BE2C (cell line): ENCODE data around the gene SLC7A5.

Experiments used
- DNase-seq: peaks from one replicate; pipeline ENCODE4 v3.0.0-alpha.2; 2020
- H3K27me3 ChIP-seq: fragments of 250-450 bp; sonication (Bioruptor Pico); 2 replicates; pipeline ENCODE4 v1.5.1; 2020; ENCODE audit warnings: mild to moderate bottlenecking
- H3K36me3 ChIP-seq: fragments of 250-450 bp; sonication (Bioruptor Pico); 2 replicates; pipeline ENCODE4 v1.5.1; 2020; ENCODE audit warnings: mild to moderate bottlenecking
- H3K4me1 ChIP-seq: fragments of 250-450 bp; sonication (Bioruptor Pico); 2 replicates; pipeline ENCODE4 v1.5.1; 2020
- H3K4me3 ChIP-seq: 2 replicates; pipeline ENCODE4 v1.5.1; 2011; ENCODE audit warnings: low read depth, low read length
- H3K9me3 ChIP-seq: fragments of 250-450 bp; sonication (Bioruptor Pico); 2 replicates; pipeline ENCODE4 v1.5.1; 2020
- TF ChIP-seq, protein P1 (sequence below): IDR thresholded peaks from 2 replicates; pipeline ENCODE4 v1.5.1; 2012; ENCODE audit warnings: mild to moderate bottlenecking, low read depth, low read length

SLC7A5 gene

DNA sequence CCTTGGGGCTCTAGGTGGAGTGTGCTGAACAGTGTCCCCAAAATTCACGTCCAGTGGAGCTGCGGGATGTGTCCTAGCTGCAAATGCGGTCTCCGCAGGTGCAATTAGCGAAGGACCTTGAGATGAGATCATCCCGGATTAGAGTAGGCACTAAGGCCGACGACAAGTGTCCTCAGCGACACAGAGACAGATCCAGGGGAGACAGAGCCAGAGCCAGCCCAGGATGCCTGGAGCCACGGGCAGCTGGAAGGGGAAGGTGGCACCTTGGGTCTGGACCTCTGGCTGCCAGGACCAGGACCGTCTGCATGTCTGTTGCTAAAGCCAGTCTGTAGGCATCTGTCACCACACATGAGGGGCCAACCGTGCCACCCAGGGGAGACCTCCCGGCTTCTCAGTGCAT lies 24.5 kb downstream of the SLC7A5 start:
- TF ChIP-seq, protein P1, sequence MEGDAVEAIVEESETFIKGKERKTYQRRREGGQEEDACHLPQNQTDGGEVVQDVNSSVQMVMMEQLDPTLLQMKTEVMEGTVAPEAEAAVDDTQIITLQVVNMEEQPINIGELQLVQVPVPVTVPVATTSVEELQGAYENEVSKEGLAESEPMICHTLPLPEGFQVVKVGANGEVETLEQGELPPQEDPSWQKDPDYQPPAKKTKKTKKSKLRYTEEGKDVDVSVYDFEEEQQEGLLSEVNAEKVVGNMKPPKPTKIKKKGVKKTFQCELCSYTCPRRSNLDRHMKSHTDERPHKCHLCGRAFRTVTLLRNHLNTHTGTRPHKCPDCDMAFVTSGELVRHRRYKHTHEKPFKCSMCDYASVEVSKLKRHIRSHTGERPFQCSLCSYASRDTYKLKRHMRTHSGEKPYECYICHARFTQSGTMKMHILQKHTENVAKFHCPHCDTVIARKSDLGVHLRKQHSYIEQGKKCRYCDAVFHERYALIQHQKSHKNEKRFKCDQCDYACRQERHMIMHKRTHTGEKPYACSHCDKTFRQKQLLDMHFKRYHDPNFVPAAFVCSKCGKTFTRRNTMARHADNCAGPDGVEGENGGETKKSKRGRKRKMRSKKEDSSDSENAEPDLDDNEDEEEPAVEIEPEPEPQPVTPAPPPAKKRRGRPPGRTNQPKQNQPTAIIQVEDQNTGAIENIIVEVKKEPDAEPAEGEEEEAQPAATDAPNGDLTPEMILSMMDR, result no peak
- H3K36me3 ChIP-seq, result peaks cover 90% of the 10 kb centered on the region

DNA sequence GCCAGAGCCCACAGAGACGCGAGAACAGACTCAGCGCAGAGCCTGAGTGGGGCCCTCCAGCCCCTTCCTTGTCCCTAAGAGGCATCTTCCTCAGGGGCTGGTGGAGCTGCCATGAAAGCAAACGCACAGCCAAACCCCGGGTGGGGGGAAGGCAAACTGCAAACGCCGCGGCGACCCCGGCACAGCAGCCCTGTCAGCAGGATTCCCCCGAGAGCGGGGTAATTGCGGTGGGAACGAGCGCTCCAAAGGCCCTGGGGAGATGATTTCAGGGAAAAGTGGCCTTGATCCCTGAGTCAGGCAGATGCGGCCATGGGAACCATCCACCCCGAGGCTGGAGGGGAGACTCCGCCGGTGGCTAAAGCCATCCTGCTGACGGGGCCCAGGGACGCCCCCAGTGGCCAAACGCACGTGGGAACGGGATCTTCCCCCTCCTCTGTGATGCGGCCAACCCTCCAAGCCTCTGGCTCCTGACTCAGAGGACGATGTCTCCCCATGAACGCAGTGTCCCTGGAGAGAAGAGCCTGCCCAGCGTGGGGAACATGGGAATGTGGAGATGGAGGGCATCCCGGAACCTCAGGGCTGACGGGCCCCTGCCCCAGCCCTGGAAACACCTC lies 25.1 kb downstream of the SLC7A5 start:
- H3K36me3 ChIP-seq, result peaks cover 90% of the 10 kb centered on the region
- DNase-seq, result peak; percentile 80
- no peaks in the 10 kb centered on the region for H3K27me3 ChIP-seq

More for the DNA sequence above, 24.5 kb downstream of the SLC7A5 start:
- H3K27me3 ChIP-seq, result no peaks in the 10 kb centered on the region
- DNase-seq, result no peak
- H3K4me3 ChIP-seq, result 0 out of 2 replicates have a peak overlapping the region, but pooled peaks have one; percentile 3
- no peaks in the 10 kb centered on the region for H3K9me3 ChIP-seq
- H3K4me1 ChIP-seq, result peaks cover 16% of the 10 kb centered on the region

DNA sequence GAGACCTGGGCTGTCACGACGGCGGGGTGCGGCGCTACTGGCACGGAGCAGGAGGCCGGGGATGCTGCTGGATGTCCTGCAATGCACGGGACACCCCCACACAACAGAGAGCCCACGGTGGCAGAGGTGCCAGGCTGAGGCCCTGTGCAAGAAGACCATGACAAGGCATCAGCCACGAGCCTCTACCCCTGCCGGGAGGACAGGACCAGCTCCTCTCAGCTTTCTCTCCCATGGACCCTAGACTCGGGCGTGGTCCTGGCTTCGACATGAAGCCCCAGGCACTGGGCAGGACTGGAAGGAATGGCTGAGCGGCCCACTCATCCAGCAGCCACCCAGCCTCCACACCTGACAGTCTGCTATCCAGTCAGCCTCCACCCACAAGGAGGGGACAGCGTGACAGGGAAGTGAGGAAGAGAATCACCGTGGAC lies 25.6 kb downstream of the SLC7A5 start:
- DNase-seq, result no peak
- H3K9me3 ChIP-seq, result no peaks in the 10 kb centered on the region
- H3K36me3 ChIP-seq, result peaks cover 90% of the 10 kb centered on the region
- no peak overlapping the region for H3K4me3 ChIP-seq
- TF ChIP-seq, protein P1, result no peak
- peaks cover 16% of the 10 kb centered on the region for H3K4me1 ChIP-seq
- no peaks in the 10 kb centered on the region for H3K27me3 ChIP-seq

More for the DNA sequence above, 25.1 kb downstream of the SLC7A5 start:
- Histone ChIP-seq H3K9me3 (no peaks in the 10 kb centered on the region), H3K4me3 (0 out of 2 replicates have a peak overlapping the region, but pooled peaks have one; percentile 3), H3K4me1 (peaks cover 16% of the 10 kb centered on the region)
- TF ChIP-seq, protein P1, result peak; percentile 54

DNA sequence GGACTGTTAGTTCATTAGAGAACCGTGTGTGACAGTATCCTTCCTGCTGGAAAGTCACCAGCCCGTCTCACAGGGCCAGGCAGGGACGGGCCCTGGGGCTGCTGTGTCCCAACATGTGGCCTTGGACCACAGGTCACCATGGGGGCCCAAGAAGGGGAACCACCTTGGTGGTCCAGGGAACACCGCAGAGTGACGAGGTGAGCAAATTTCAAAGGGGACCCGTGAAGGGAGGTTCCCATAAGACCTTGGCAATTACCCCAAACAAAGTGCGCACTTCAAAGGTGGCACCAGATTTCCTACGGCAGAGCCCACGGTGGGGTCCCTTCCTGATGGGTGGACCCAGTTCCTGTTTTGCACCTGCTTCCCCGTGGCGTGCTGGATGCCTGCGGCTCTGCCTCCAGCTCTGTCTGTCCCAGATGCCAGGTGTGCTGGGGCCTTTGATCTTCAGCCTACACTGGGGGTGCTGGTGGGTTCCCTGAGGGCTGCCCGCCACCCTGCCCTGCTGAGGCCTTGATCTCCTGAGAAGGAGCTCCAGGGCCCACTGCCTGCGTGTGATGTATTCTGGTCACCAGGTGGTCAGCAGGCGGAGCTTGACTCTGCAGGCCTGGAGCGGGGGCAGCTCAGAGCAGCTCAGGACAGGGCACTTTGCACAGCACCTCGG lies 27.0 kb downstream of the SLC7A5 start:
- TF ChIP-seq, protein P1, result no peak
- Histone ChIP-seq H3K9me3 (no peaks in the 10 kb centered on the region), H3K36me3 (peaks cover 89% of the 10 kb centered on the region), H3K27me3 (no peaks in the 10 kb centered on the region), H3K4me1 (peaks cover 16% of the 10 kb centered on the region), H3K4me3 (no peak overlapping the region)
- DNase-seq, result no peak

DNA sequence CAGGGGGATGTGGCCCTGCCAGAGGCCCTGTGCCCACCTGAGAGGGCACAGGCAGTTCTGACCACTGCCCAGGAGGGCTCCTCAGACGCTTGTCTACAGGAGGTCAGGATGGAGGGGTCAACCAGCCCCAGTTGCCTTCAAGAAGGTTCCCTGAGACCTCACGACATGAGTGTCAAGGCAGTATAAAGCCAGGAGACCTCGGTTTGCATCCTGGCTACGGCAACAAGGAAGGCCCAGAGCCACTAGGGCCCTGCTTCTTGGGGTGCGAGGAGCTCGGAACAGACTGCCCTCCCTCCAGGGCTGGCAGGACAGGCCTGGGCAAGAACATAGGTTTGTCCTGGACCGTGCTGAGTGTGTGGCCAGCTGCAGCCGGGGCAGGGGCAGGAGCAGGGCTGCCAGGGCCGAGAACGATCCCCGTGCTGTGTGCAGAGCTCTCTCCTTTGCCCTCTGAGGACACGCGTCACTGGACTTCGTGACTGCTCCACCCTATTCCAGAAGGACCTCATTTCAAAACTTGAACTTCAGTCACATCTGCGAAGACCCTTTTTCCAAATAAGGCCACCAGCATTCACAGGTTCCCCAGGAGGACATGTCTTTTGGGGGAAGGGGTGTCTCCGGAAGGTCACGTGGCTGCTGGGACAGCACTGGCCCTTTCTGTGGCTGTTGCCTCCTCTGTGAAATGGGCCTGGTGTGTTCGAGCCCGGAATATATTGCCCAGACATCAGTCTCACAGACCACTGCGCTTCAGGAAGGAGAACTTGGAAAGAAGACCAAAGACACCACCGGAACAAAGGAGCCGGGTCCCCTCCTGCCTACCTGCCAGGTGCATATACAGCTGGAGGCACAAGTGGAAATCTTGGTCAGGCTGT lies 27.7 kb downstream of the SLC7A5 start:
- Histone ChIP-seq H3K36me3 (peaks cover 89% of the 10 kb centered on the region), H3K9me3 (no peaks in the 10 kb centered on the region), H3K27me3 (no peaks in the 10 kb centered on the region), H3K4me1 (peaks cover 20% of the 10 kb centered on the region), H3K4me3 (no peak overlapping the region)
- TF ChIP-seq, protein P1, result no peak
- DNase-seq, result no peak
